Umbilical cord (tissue), 2 donors: ENCODE results near the gene TRIM28. TPM values are rescaled to one million over a fixed set of nuclear protein-coding genes. Genes with fewer than 3 reads are reported as not detected.
A peak's percentile ranks its signal among the peaks of the same experiment; 100 is the strongest.
"Not testable (repeated sequence)": the region's sequence is repeated elsewhere in the genome, so short reads cannot be mapped to it uniquely, and the experiment has no call there.

Experiments used
- DNase-seq: peaks from one replicate; pipeline ENCODE4 v3.0.0-alpha.2; 2015; ENCODE audit warnings: low spot score
- total RNA-seq: library from RNA; depleted of rRNA; stranded (reverse); fragments of >200 nt; gene quantifications from one replicate; pipeline ENCODE4 v1.2.3, GENCODE V29; 2014; ENCODE audit warnings: low replicate concordance; ENCODE audit not compliant: insufficient read depth

Gene TRIM28
- total RNA-seq, 1 donor from 2014 or later: 150 TPM

- DNase-seq: peak; percentile 79
Measured at GRCh38 chr19:58519087-58519354, 24.8 kb upstream of the TRIM28 start.

GRCh38 chr19:58519355-58520256, 24.3 kb upstream of the TRIM28 start, which contains the start of gene ZBTB45:
TSS of gene ZBTB45 (minus strand) at chr19:58519810. CDS start at chr19:58517673, 2,137 bp downstream.
- peak; percentile 99 for DNase-seq

GRCh38 chr19:58520257-58520599, 23.6 kb upstream of the TRIM28 start:
- no peak for DNase-seq

- no peak for DNase-seq
Measured at GRCh38 chr19:58521651-58522050, 22.2 kb upstream of the TRIM28 start.

GRCh38 chr19:58522709-58523108, 21.2 kb upstream of the TRIM28 start:
- no peak for DNase-seq

- no peak for DNase-seq
Measured at GRCh38 chr19:58529405-58529804, 14.5 kb upstream of the TRIM28 start.

- no peak for DNase-seq
Measured at GRCh38 chr19:58531034-58531840, 12.6 kb upstream of the TRIM28 start.

- DNase-seq: no peak
Measured at GRCh38 chr19:58535857-58536256, 8.0 kb upstream of the TRIM28 start.

- no peak for DNase-seq
Measured at GRCh38 chr19:58536852-58537798, 6.7 kb upstream of the TRIM28 start.

- peak; percentile 65 for DNase-seq
Measured at GRCh38 chr19:58538257-58539168, 5.4 kb upstream of the TRIM28 start.

GRCh38 chr19:58539169-58539559, 4.7 kb upstream of the TRIM28 start:
- not testable (repeated sequence) for DNase-seq

- DNase-seq: not testable (repeated sequence)
Measured at GRCh38 chr19:58542641-58543372, 1.1 kb upstream of the TRIM28 start.

GRCh38 chr19:58544591-58545285, 874 bp downstream of the TRIM28 start:
- no peak for DNase-seq

GRCh38 chr19:58545286-58546018, 1.6 kb downstream of the TRIM28 start:
- no peak for DNase-seq

- no peak for DNase-seq
Measured at GRCh38 chr19:58546019-58546530, 2.2 kb downstream of the TRIM28 start.

- DNase-seq: no peak
Measured at GRCh38 chr19:58547323-58548312, 3.8 kb downstream of the TRIM28 start.
